Neural cell (in vitro differentiated cells): ENCODE data around the gene FUT7. TPM values are rescaled to one million over a fixed set of nuclear protein-coding genes. Genes with fewer than 3 reads are reported as not detected.

ENCODE experiments used
- H2AFZ ChIP-seq: fragments of 200-600, 300-800 bp; sonication (generic), shearing (Covaris generic); 2 replicates; pipeline ENCODE4 v1.6.0; 2014; ENCODE audit warnings: low read depth, mild to moderate bottlenecking, antibody characterized with exemption, low read length, moderate library complexity
- H3F3A ChIP-seq: fragments of 200-600 bp; shearing (Covaris generic); 2 replicates; pipeline ENCODE4 v1.6.1; 2016; ENCODE audit warnings: mild to moderate bottlenecking, moderate library complexity, mixed read lengths, antibody characterized with exemption, low read length; ENCODE audit not compliant: insufficient read depth, poor library complexity, severe bottlenecking
- H3K27ac ChIP-seq: fragments of 200-600, 300-800 bp; sonication (generic), shearing (Covaris generic); 2 replicates; pipeline ENCODE4 v1.5.1; 2014; ENCODE audit warnings: mild to moderate bottlenecking, low read length, moderate library complexity
- H3K27me3 ChIP-seq: fragments of 300-800, 200-600 bp; sonication (generic), shearing (Covaris generic); 2 replicates; pipeline ENCODE4 v1.6.0; 2014; ENCODE audit warnings: mild to moderate bottlenecking, low read depth, low read length, moderate library complexity; ENCODE audit not compliant: insufficient read depth
- H3K36me3 ChIP-seq: fragments of 300-800, 200-600 bp; sonication (generic), shearing (Covaris generic); 2 replicates; pipeline ENCODE4 v1.5.1; 2014; ENCODE audit warnings: mild to moderate bottlenecking, antibody characterized with exemption, low read length, moderate library complexity; ENCODE audit not compliant: insufficient read depth
- H3K4me2 ChIP-seq: fragments of 300-800, 200-600 bp; sonication (generic), shearing (Covaris generic); 2 replicates; pipeline ENCODE4 v1.6.0; 2014; ENCODE audit warnings: mild to moderate bottlenecking, low read length
- H3K4me3 ChIP-seq: fragments of 300-800, 200-600 bp; sonication (generic), shearing (Covaris generic); 2 replicates; pipeline ENCODE4 v1.5.1; 2014; ENCODE audit warnings: mild to moderate bottlenecking, low read length, moderate library complexity
- H3K79me2 ChIP-seq: fragments of 200-600 bp; shearing (Covaris generic); replicated peaks from 2 replicates; pipeline ENCODE4 v1.6.0; 2014; ENCODE audit warnings: mild to moderate bottlenecking, low read length, moderate library complexity; ENCODE audit not compliant: insufficient read depth
- H3K9ac ChIP-seq: fragments of 300-800, 200-600 bp; sonication (generic), shearing (Covaris generic); 2 replicates; pipeline ENCODE4 v1.6.1; 2016; ENCODE audit warnings: mild to moderate bottlenecking, low read length, mixed read lengths
- H3K9me2 ChIP-seq: fragments of 200-600 bp; shearing (Covaris generic); 2 replicates; pipeline ENCODE4 v1.6.1; 2016; ENCODE audit warnings: mild to moderate bottlenecking, low read length, mixed read lengths; ENCODE audit not compliant: insufficient read depth
- H3K9me3 ChIP-seq: fragments of 200-600, 300-800 bp; sonication (generic), shearing (Covaris generic); 2 replicates; pipeline ENCODE4 v1.6.1; 2016; ENCODE audit warnings: mild to moderate bottlenecking, mixed run types, low read length, moderate library complexity, mixed read lengths
- H4K20me1 ChIP-seq: fragments of 200-600 bp; shearing (Covaris generic); 2 replicates; pipeline ENCODE4 v1.6.1; 2016; ENCODE audit warnings: mild to moderate bottlenecking, mixed run types; ENCODE audit not compliant: insufficient read depth
- CTCF ChIP-seq: fragments of 450-650 bp; IDR thresholded peaks from 2 replicates; pipeline ENCODE4 v1.5.1; 2014; ENCODE audit warnings: antibody characterized with exemption, mild to moderate bottlenecking, moderate library complexity; ENCODE audit not compliant: poor library complexity, severe bottlenecking
- EP300 ChIP-seq: fragments of 450-650 bp; conservative IDR thresholded peaks from 2 replicates; pipeline ENCODE4 v1.6.1; 2014; ENCODE audit warnings: antibody characterized with exemption, mild to moderate bottlenecking, moderate library complexity; ENCODE audit not compliant: poor library complexity, severe bottlenecking
- EZH2 ChIP-seq: fragments of 200-600, 300-800 bp; shearing (Covaris generic), sonication (generic); IDR thresholded peaks from 2 replicates; pipeline ENCODE4 v1.6.1; 2014; ENCODE audit warnings: antibody characterized with exemption, low read length, borderline replicate concordance, mild to moderate bottlenecking; ENCODE audit not compliant: insufficient read depth, poor library complexity, severe bottlenecking
- MXI1 ChIP-seq: fragments of 450-650 bp; conservative IDR thresholded peaks from 2 replicates; pipeline ENCODE4 v1.6.1; 2014; ENCODE audit warnings: antibody characterized with exemption, mild to moderate bottlenecking; ENCODE audit not compliant: poor library complexity, severe bottlenecking
- POLR2AphosphoS5 ChIP-seq: IDR thresholded peaks from 2 replicates; pipeline ENCODE4 v1.6.1; 2012
- REST ChIP-seq: IDR thresholded peaks from 2 replicates; pipeline ENCODE4 v1.6.1; 2012; ENCODE audit warnings: borderline replicate concordance
- polyA plus RNA-seq: library from polyadenylated mRNA; depleted of rRNA; stranded (reverse); fragments of >200 nt; gene quantifications from 2 replicates; pipeline ENCODE4 v1.2.3, GENCODE V29; 2014

The FUT7 gene
- polyA plus RNA-seq, 1 donor from 2014 or later: 0.69 TPM

GRCh38 chr9:137029058-137029936 lies 2.6 kb downstream of the FUT7 start:
- Histone ChIP-seq H4K20me1 (no peaks in the 10 kb centered on the region), H3K4me2 (peak overlapping the region; percentile 70), H2AFZ (no peak overlapping the region), H3K79me2 (peaks cover 5% of the 10 kb centered on the region), H3F3A (no peaks in the 10 kb centered on the region), H3K27me3 (no peaks in the 10 kb centered on the region), H3K9me2 (no peaks in the 10 kb centered on the region), H3K27ac (no peak overlapping the region), H3K9me3 (no peaks in the 10 kb centered on the region), H3K9ac (peak overlapping the region; percentile 86), H3K36me3 (no peaks in the 10 kb centered on the region), H3K4me3 (peak overlapping the region; percentile 91)
- no peak for TF ChIP-seq EZH2
- peak; percentile 72 for TF ChIP-seq CTCF

- peak overlapping the region; percentile 86 for H3K9ac ChIP-seq
Observed at GRCh38 chr9:137028263-137029057, 3.4 kb downstream of the FUT7 start.

More at GRCh38 chr9:137028263-137029057, 3.4 kb downstream of the FUT7 start:
- H2AFZ ChIP-seq: peak overlapping the region; percentile 90
- peak; percentile 14 for TF ChIP-seq POLR2AphosphoS5
- TF ChIP-seq MXI1: peak; percentile 24
- no peak for TF ChIP-seq EP300
- TF ChIP-seq CTCF: peak; percentile 36
- TF ChIP-seq REST: peak; percentile 17
- no peaks in the 10 kb centered on the region for H3K36me3 ChIP-seq
- no peaks in the 10 kb centered on the region for H3K9me2 ChIP-seq
- H4K20me1 ChIP-seq: no peaks in the 10 kb centered on the region
- no peaks in the 10 kb centered on the region for H3K27me3 ChIP-seq
- peak overlapping the region; percentile 49 for H3K27ac ChIP-seq
- peak overlapping the region; percentile 91 for H3K4me3 ChIP-seq
- no peaks in the 10 kb centered on the region for H3K9me3 ChIP-seq
- H3K4me2 ChIP-seq: peak overlapping the region; percentile 70
- H3F3A ChIP-seq: no peaks in the 10 kb centered on the region
- H3K79me2 ChIP-seq: peaks cover 5% of the 10 kb centered on the region
